GM21528 (cell line): ENCODE data around the gene CBX2.

Source experiments
- ATAC-seq: cut with Tn5 transposase; IDR thresholded peaks from one replicate; pipeline ENCODE4 v1.9.1; 2021; ENCODE audit warnings: mild to moderate bottlenecking, moderate library complexity; ENCODE audit not compliant: unreplicated experiment, low FRiP score

The CBX2 gene

DNA sequence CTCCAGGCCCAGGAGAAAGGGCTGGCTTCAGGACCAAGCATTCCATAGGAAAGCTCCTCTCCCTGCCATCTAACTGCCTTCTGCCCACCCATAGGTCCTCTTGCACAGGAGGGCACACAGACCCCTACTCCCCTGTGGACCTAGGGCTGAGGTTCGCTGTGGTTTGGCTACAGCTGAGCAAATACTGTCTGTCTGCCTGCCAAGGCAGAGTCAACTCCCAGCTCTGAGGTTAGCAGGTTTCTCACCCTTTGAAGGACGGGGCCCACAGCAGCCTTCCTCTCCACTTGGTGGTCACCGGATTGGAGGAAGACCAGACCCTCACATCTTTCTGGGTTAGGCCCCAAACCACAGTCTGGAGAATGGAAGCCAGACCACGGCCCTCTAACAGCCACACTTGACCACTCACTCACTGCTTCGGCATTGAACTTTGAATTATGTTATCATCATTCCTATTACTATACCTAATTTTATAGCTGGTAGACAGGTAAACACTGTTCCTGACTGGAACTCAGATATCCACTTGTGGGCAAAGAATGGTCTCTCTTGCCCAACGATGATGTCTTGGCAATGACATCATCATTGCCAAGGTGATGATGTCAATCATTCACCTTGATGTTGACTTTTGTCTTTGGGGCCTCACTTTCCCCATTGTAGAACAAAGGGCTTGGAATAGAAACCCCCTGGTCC lies 47.1 kb downstream of the CBX2 start:
- no peak for ATAC-seq

- ATAC-seq: no peak
These were observed 47.6 kb downstream of the CBX2 start for GRCh38 chr17:79825580-79825921.

- no peak for ATAC-seq
These were observed 48.3 kb downstream of the CBX2 start for GRCh38 chr17:79826204-79826680.

- ATAC-seq: no peak
These were observed 49.1 kb downstream of the CBX2 start for GRCh38 chr17:79826841-79827578.

GRCh38 chr17:79829004-79829403 lies 51.1 kb downstream of the CBX2 start:
- no peak for ATAC-seq

- no peak for ATAC-seq
These were observed 51.5 kb downstream of the CBX2 start for GRCh38 chr17:79829457-79829856.

GRCh38 chr17:79830303-79830702 lies 52.4 kb downstream of the CBX2 start:
- no peak for ATAC-seq

DNA sequence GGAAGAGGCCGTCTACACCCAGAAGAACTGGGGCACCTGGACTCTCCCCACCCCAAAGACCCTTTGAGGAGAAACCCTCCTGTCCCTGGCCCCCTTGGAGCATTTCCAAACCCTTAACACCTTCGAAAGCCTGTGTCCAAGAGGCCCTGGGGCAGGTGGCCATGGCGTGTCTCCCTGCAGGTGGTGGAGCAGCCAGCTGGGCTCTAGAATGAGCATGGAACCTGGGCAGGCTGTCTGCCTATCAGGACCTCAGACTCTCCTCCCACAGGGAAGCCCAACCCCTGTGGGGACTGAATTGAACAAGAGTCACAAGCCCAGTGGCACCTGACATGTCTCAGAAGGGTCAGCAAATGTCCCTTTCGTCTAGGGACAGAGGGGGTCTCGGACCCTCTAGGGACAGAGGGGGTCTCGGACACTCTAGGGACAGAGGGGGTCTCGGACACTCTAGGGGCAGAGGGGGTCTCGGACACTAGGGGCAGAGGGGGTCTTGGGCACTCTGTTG lies 52.9 kb downstream of the CBX2 start:
- ATAC-seq: no peak

GRCh38 chr17:79831265-79832217 lies 53.6 kb downstream of the CBX2 start:
- no peak for ATAC-seq

DNA sequence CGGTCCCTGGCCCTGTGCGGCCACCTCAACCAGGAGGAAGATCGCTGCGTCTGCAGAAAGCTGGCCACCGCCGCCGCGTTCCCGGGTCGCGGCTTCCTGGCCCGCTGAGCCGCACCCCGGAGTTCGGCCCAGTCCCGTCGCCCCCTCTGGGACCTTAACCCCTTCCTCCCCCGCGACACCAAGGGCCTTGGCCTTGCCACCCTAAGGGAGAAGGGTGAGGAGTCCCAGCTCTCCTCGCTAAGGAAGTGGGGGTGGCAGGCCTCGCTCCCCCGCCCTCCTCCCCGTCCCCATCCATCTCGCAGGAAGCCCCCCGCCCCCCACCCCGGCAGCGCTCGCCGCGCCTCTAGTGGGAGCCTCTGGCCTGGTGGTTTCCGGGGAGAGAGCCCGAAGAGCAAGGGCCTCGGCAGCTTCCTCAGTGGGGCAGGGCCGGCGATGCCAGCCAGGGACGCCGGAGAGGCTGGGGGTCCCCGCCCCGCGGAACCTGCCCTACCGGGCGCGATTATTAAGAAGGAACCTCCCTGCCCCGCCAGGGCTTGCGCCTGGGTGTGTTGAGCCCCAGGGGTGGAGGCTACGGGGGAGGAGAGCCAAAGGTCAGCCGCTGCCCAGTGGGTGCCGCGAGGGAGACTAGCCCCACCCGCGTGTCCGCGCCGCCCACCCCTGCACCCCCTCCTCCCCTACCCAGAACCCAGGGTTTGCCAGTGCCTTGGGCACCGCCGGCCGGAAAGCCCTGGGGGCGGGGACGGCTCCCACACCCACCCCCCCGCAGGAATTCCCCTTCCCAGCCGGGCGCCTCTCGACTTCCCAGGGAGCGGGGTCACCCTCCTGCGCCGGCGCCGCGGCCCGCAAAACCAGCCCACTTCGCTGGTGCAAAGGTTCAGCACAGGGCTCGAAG lies 54.5 kb downstream of the CBX2 start:
- no peak for ATAC-seq

DNA sequence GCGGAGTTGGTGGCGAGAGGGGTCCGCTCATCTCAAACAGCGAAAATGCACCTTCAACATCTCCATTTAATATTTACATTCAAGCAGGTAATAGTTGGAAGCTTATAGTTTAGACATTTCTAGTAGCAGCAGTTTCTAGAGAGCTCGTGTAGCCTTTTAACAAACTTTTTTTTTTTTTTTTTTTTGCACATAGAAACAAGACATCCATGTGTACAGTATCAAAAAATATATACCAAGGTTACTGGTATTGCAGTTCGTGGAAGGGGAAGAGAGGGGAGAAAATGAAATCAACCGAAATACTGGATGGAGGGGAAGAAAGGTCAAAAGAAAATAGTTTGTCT lies 55.1 kb downstream of the CBX2 start:
- no peak for ATAC-seq

GRCh38 chr17:79833744-79834564 lies 56.0 kb downstream of the CBX2 start:
- no peak for ATAC-seq

GRCh38 chr17:79834565-79835469 lies 56.9 kb downstream of the CBX2 start:
- no peak for ATAC-seq

DNA sequence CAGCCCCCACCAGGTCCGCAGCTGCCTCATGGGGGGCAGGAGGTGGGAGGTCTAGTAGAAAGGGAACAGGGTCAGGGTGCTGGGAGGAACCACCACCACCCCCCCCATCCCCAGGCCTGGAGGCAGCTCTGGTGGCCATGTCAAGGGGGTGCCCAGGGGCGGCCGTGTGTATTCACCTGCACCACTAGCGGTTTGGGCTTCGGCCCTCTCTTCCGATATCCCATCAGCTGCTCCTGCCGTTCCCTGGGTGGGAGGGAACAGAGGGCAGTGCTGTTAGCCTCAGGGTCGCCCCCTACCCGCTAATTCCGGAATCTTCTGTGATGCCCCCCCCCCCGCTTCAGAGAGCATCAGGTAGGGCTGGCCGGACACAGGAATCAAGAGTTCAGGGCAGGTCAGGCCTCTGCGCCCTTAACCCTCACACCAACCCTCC lies 57.5 kb downstream of the CBX2 start:
- no peak for ATAC-seq

- ATAC-seq: no peak
These were observed 58.1 kb downstream of the CBX2 start for GRCh38 chr17:79835953-79836509.

DNA sequence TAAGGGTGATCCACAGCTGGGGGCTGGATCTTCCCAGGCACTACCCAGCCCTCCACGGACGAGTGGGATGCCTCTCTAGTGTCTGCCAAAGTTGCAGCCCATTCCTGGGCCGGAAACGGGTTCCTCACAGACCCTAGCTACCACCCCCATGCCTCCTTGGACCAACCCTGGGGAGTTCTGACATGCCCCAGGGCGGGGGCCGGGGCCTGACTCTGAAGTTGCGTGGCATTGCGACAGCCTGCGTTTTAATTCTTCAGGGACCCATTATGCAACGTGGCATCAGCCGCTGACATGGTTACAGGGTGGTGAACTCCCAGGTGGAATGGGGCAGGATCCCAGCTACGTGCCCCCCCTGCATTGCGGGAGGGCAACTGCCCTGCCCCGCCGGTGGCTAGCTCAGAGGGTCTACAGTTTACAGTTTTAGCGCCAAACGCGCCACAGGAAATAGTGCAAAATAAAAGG lies 58.6 kb downstream of the CBX2 start:
- ATAC-seq: no peak

- no peak for ATAC-seq
These were observed 59.3 kb downstream of the CBX2 start for GRCh38 chr17:79836972-79837887.
